GM18498 (cell line): ENCODE results near the gene SH3RF3.

Experiments
- ATAC-seq: cut with Tn5 transposase; IDR thresholded peaks from one replicate; pipeline ENCODE4 v1.9.1; 2021; ENCODE audit warnings: mild to moderate bottlenecking, moderate library complexity; ENCODE audit not compliant: unreplicated experiment

Gene SH3RF3

DNA sequence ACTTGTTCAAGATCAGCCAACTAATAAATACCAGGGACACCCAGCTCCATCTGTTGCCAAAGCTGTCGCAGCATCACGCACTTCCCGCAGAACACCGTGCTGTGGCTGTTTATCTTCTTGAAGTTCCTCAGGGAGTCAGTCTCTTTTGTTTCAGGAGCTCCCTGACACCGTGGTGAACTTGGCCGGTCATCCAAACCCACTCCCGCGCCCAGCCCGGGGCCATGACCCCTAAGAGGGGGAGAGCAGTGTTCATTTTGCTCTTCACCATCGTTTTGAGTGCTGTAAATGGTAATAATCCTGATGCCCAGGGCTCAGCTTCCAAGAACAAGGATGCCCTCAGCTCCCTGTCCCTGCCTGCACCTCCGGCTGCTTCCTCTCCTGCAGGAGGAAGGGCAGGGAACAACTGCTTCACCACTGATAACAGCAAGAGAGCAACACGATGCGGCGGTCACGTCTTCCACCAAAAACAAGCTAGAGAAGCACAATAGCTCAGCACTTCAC is 353.4 kb downstream of the SH3RF3 start:
- ATAC-seq, result no peak

DNA sequence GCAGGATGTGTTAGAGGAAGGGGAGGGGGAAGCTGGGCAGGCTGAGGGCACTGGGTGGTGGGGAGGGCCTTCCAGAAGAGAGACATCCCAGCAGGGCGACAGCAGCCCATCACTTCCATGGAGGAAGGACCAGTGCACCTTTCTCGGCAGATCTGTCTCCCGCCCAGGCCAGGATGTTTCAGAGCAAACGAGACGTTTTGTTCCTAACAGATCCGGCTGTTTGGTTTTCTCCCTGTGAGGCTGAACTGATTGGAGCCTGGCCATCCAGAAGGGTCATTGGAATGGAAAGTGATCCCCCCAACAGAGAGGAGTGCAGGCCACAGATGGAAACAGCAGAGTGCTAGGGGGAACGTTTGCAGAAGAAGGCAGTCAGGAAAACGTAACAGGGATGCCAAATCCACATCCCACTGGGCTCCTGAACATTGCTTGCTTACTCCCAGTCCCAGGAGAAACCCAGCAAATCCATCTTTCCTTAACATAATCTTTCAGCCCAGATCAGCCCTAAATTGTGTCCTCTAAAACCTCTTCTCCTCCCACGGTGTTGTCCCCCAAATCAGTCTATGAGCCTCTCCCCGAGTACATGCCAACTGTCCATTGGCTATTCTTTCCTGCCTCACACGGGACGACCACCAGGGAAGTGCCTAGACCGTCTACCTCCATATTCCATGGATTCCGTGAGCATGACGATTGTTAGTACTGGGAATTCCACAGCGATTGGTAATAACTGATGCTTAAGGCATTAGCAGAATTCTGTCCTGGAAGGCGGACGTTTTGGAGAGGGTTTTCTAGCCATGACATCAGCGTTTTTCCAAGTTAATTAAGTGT is 357.9 kb downstream of the SH3RF3 start:
- no peak for ATAC-seq

- no peak for ATAC-seq
These were observed 358.5 kb downstream of the SH3RF3 start for GRCh38 chr2:109487536-109487869.

DNA sequence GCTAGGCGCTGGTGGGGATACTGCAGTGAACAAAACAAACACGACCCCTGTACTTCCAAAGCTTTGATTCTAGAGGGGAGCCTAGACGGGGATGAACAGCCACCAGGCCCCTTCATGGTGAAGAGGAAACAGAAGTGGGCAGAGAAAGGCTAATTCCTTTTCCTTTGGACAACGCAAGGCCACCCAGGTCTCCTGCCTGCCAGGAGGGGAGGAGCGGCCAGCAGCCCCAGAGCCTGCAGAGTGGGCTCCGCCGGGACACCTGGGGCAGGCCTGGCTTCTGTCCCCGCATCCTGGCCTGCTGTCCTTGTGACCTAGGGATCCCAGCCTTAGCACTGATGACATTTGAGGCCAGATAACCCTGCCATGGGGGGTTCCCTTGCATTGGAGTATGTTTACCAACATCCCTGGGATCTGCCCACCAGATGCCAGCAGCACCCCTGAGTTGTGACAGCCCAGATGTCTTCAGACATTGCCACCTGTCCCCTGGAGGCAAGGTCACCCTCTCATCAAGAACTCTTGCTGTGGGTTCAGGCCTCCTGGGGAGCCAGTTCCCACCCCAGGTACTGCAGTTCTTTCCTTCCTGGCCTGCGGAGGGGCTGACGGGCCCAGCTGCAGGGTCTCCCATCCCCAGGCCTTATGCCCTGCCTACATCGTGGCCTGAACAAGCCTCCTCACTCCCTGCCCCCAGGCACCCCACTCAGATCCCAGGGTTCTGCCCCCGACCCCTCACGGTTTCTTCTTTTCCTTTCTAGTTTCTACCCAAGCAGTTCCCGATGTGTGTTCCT is 359.1 kb downstream of the SH3RF3 start:
- no peak for ATAC-seq

- ATAC-seq, result no peak
These were observed 360.3 kb downstream of the SH3RF3 start for GRCh38 chr2:109489296-109489695.

- ATAC-seq, result no peak
These were observed 364.4 kb downstream of the SH3RF3 start for GRCh38 chr2:109493176-109493935.

DNA sequence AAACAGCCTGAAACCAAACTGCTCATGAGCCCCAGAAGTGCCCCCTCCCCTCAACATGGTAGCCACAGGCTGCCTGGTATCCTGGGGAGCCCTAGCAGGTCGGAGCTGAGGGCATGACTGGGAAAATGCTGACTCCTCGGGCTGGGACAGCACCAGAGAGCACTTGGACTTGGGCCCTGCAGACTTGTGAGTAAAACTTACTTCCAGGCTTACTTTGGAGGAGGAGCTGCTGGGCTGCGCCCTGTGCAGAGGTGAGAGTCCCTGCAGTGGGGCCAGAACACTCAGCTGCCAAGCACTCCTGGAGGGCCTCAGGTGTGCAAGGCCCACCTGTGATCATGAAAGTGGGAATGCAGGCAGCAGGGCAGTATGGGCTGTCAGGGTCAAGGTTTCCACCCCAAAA is 365.3 kb downstream of the SH3RF3 start:
- no peak for ATAC-seq

- ATAC-seq, result no peak
These were observed 368.5 kb downstream of the SH3RF3 start for GRCh38 chr2:109497463-109497862.

GRCh38 chr2:109497911-109498870 is 369.2 kb downstream of the SH3RF3 start:
- ATAC-seq, result no peak

GRCh38 chr2:109498906-109499305 is 369.9 kb downstream of the SH3RF3 start:
- ATAC-seq, result no peak

GRCh38 chr2:109499566-109499965 is 370.6 kb downstream of the SH3RF3 start:
- no peak for ATAC-seq

- ATAC-seq, result no peak
These were observed 371.9 kb downstream of the SH3RF3 start for GRCh38 chr2:109500910-109501309.

- ATAC-seq, result no peak
These were observed 372.5 kb downstream of the SH3RF3 start for GRCh38 chr2:109501461-109501860.

- no peak for ATAC-seq
These were observed 374.2 kb downstream of the SH3RF3 start for GRCh38 chr2:109503191-109503590.

- ATAC-seq, result no peak
These were observed 378.2 kb downstream of the SH3RF3 start for GRCh38 chr2:109507217-109507616.

GRCh38 chr2:109507828-109508227 is 378.8 kb downstream of the SH3RF3 start:
- no peak for ATAC-seq

DNA sequence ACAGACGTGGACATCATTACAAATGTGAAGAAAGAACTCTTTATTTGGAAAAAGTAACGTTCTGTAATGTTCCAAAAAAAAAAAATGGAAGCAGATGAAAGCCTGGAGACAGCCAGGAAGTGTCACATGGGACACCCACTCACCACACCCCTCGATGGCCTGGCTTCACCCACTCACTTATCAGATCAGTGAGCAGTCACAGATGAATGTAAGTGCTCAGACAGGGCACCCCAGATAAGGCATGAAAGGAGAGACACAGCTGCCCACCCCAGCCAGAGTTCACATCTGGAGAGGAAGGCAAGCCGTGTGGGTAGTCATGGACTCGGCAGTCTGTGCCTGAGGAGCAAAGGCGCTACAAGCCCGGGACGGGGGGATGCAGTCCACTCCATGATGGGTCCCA is 379.6 kb downstream of the SH3RF3 start:
- ATAC-seq, result no peak

GRCh38 chr2:109510136-109511028 is 381.4 kb downstream of the SH3RF3 start:
- peak; percentile 38 for ATAC-seq

DNA sequence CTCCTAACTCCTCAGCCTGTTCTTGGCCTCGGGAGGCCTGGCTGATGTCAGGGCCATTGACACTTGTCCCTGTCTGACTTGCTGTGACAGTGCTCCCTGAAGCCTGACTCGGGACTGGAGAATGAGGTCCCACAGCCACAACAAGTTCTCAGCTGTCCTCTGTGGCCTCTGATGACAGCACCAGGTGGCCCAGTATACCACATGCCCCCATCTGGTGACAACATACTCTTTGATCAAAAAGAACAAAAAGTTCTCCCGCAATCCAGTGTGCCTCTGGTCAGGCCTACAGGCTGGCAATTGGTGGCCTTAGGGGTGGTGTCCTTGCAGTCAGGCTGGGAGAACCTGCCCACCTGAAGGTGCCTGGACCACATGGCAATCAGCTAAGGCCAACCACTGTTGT is 382.2 kb downstream of the SH3RF3 start:
- no peak for ATAC-seq
